ENCODE data around the gene CHIC1.
"Not testable (repeated sequence)": the region's sequence is repeated elsewhere in the genome, so short reads cannot be mapped to it uniquely, and the experiment has no call there.

Gene CHIC1

DNA sequence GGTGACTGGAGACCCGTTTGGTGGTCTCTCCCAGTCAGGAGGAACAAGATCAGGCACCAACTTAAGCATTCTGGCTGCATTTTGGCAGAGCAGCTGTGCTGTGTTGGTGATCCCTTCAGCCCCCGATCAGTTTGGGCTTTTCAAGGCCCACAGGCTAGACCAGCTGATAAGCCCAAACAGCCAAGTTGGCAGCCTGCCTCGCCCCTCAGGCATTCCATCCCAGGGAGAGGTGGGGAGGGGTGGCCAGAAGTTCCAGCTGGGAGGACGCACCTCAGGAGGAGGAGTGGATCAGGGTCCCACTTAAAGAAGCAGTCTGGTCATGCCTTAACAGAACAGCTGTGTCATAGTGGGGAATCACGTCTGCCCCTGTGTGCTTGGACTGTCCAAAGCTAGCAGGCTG lies 105.8 kb downstream of the CHIC1 start:
- TF ChIP-seq ZFX (IDR thresholded peaks at IDR 0.05; ENCODE audit: borderline replicate concordance), result no peak
- TF ChIP-seq, protein P1, sequence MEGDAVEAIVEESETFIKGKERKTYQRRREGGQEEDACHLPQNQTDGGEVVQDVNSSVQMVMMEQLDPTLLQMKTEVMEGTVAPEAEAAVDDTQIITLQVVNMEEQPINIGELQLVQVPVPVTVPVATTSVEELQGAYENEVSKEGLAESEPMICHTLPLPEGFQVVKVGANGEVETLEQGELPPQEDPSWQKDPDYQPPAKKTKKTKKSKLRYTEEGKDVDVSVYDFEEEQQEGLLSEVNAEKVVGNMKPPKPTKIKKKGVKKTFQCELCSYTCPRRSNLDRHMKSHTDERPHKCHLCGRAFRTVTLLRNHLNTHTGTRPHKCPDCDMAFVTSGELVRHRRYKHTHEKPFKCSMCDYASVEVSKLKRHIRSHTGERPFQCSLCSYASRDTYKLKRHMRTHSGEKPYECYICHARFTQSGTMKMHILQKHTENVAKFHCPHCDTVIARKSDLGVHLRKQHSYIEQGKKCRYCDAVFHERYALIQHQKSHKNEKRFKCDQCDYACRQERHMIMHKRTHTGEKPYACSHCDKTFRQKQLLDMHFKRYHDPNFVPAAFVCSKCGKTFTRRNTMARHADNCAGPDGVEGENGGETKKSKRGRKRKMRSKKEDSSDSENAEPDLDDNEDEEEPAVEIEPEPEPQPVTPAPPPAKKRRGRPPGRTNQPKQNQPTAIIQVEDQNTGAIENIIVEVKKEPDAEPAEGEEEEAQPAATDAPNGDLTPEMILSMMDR (IDR thresholded peaks at IDR 0.05), result no peak
- H3K27ac ChIP-seq, result no peak overlapping the region

DNA sequence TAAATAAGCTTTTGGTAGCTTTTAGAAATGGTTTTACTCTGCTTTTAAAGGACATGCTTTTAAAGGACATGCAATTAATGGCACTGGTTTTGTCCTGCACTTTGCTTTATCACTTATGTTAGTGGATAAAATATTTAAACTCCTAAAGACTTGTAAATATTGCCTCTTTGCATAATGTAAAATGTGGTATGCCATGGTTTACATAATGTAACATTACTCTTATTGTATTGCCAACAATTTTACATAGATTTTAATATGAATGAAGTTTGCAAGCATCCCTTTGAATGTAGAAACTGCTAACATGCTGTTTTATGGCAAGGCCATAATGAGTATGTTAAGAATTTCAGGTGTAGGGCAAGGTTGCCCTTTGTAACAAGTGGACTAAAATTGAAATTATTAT lies 118.4 kb downstream of the CHIC1 start:
- no peak overlapping the region for H3K27ac ChIP-seq
- TF ChIP-seq ZFX (IDR thresholded peaks at IDR 0.05; ENCODE audit: borderline replicate concordance), result no peak
- TF ChIP-seq, protein P1 (IDR thresholded peaks at IDR 0.05), result no peak

DNA sequence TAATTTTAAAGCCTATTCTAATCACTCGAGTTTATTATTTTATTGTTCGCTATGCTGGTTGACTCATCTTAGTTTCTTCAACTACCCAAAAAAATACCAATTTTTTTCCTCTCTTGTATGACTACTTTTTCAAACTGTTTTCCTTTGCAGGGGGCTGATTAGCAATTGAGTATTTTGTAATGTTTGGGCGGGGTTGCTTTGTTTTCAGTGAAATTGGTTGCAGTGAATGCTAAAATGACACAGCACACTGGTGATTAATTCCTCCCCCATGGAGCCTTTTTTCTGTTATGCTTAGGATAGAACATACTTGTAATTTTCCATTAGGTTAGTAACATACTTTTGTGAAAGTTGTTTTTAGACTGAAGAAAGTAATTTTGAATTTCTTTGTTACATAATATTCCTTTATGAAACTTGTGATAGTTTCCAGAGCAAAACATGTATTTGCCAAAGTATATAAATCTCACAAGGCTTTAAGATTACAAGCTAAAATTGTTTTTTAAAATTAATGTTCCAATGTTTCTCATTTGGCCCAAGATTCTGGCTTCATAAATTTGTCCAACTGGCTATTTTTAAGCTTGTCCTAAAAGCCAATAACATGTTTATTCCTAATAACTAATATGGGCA lies 120.4 kb downstream of the CHIC1 start:
- TF ChIP-seq, protein P1 (IDR thresholded peaks at IDR 0.05), result no peak
- no peak overlapping the region for H3K27ac ChIP-seq

DNA sequence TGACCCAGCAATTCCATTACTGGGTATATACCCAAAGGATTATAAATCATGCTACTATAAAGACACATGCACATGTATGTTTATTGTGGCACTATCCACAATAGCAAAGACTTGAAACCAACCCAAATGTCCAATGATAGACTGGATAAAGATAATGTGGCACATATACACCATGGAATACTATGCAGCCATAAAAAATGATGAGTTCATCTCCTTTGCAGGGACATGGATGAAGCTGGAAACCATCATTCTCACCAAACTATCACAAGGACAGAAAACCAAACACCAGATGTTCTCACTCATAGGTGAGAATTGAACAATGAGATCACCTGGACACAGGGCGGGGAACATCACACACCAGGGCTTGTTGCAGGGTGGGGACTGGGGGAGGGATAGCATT lies 144.0 kb downstream of the CHIC1 start:
- H3K27ac ChIP-seq, result not testable (repeated sequence)

DNA sequence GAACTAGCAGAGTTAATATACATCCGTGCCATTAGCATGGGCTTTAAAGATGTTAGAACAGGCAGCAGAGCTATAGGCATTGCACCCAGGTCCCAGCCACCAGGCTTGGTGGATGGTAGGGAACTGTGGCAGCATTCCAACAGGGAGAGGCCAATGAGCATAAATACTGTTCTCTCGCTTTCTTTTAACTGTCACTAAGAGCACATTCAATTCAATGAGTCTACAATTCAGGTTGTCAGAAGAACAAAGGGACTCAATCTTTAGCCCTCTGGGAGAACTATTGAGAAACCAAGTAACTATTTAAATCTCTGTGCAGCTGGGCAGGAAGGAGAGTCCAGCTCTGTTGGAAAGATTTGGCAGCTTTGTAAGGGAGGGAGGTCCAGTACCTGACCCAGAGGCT lies 165.6 kb downstream of the CHIC1 start:
- H3K27ac ChIP-seq, result no peak overlapping the region
- TF ChIP-seq, protein P1 (IDR thresholded peaks at IDR 0.05), result no peak
- no peak for TF ChIP-seq ZFX (IDR thresholded peaks at IDR 0.05; ENCODE audit: borderline replicate concordance)

Measured in 22Rv1 (cell line).